BE2C (cell line): ENCODE measurements around the gene SDF4.

ENCODE experiments used
- DNase-seq: peaks from one replicate; pipeline ENCODE4 v3.0.0-alpha.2; 2020
- H3K27me3 ChIP-seq: fragments of 250-450 bp; sonication (Bioruptor Pico); 2 replicates; pipeline ENCODE4 v1.5.1; 2020; ENCODE audit warnings: mild to moderate bottlenecking
- H3K36me3 ChIP-seq: fragments of 250-450 bp; sonication (Bioruptor Pico); 2 replicates; pipeline ENCODE4 v1.5.1; 2020; ENCODE audit warnings: mild to moderate bottlenecking
- H3K4me1 ChIP-seq: fragments of 250-450 bp; sonication (Bioruptor Pico); 2 replicates; pipeline ENCODE4 v1.5.1; 2020
- H3K4me3 ChIP-seq: 2 replicates; pipeline ENCODE4 v1.5.1; 2011; ENCODE audit warnings: low read depth, low read length
- H3K9me3 ChIP-seq: fragments of 250-450 bp; sonication (Bioruptor Pico); 2 replicates; pipeline ENCODE4 v1.5.1; 2020
- TF ChIP-seq, protein P1 (sequence below): IDR thresholded peaks from 2 replicates; pipeline ENCODE4 v1.5.1; 2012; ENCODE audit warnings: mild to moderate bottlenecking, low read depth, low read length

SDF4 gene

GRCh38 chr1:1241588-1242219 is 9.9 kb upstream of the SDF4 start:
- H3K36me3 ChIP-seq = no peaks in the 10 kb centered on the region
- TF ChIP-seq, protein P1, sequence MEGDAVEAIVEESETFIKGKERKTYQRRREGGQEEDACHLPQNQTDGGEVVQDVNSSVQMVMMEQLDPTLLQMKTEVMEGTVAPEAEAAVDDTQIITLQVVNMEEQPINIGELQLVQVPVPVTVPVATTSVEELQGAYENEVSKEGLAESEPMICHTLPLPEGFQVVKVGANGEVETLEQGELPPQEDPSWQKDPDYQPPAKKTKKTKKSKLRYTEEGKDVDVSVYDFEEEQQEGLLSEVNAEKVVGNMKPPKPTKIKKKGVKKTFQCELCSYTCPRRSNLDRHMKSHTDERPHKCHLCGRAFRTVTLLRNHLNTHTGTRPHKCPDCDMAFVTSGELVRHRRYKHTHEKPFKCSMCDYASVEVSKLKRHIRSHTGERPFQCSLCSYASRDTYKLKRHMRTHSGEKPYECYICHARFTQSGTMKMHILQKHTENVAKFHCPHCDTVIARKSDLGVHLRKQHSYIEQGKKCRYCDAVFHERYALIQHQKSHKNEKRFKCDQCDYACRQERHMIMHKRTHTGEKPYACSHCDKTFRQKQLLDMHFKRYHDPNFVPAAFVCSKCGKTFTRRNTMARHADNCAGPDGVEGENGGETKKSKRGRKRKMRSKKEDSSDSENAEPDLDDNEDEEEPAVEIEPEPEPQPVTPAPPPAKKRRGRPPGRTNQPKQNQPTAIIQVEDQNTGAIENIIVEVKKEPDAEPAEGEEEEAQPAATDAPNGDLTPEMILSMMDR = no peak
- DNase-seq = no peak
- peaks cover 77% of the 10 kb centered on the region for H3K27me3 ChIP-seq
- H3K9me3 ChIP-seq = no peaks in the 10 kb centered on the region
- H3K4me3 ChIP-seq = no peak overlapping the region
- peaks cover 19% of the 10 kb centered on the region for H3K4me1 ChIP-seq

DNA sequence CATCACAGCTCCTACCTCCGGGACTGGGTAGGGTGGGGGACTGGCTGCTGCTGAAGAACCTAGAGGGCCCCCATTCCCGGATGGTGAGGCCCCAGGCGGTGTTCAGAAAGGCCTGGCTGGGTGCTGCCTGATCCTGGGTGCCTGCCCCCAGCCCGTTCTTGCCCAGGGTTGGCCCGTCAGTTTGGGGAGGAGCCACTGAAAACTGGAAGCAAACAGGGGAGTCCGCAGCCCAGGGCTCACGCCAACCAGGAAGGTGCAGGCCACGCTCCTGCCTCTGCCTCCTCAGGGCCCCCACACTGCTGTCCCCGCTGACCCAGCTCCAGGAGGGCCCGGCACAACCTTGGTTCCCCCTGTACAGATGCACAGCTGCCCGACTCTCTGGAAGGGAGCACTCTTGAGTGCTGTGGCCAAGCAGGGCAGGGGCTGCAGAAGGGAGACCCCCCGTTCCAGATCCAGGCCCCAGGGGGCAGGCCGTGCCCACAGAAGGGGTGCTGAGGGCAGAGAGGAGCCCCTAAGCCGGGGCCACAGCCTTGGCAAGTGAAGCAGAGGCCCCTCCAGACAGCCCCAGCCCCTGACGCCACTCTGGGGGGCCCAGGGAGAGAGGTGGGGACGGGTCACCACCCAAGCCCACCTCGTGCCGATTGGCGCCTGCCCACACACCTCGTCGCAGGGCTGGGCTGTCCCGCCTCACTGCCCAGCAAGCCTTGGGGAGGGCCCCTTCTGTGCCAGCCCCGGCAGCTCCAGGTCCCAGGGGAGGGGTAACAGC is 9.2 kb upstream of the SDF4 start:
- H3K4me1 ChIP-seq = peaks cover 19% of the 10 kb centered on the region
- TF ChIP-seq, protein P1 = no peak
- DNase-seq = no peak
- H3K36me3 ChIP-seq = no peaks in the 10 kb centered on the region
- H3K4me3 ChIP-seq = no peak overlapping the region
- no peaks in the 10 kb centered on the region for H3K9me3 ChIP-seq
- H3K27me3 ChIP-seq = peaks cover 70% of the 10 kb centered on the region

GRCh38 chr1:1240348-1240732 is 8.5 kb upstream of the SDF4 start:
- no peak overlapping the region for H3K4me3 ChIP-seq
- H3K36me3 ChIP-seq = no peaks in the 10 kb centered on the region; the same call in 1 of the 2 replicates
- H3K4me1 ChIP-seq = peaks cover 19% of the 10 kb centered on the region
- DNase-seq = no peak
- H3K9me3 ChIP-seq = no peaks in the 10 kb centered on the region
- TF ChIP-seq, protein P1 = no peak
- H3K27me3 ChIP-seq = peaks cover 63% of the 10 kb centered on the region

GRCh38 chr1:1239614-1240347 is 8.0 kb upstream of the SDF4 start:
- no peak for DNase-seq
- Histone ChIP-seq H3K4me3 (no peak overlapping the region), H3K36me3 (no peaks in the 10 kb centered on the region; the same call in 1 of the 2 replicates), H3K4me1 (peaks cover 19% of the 10 kb centered on the region), H3K9me3 (no peaks in the 10 kb centered on the region), H3K27me3 (peaks cover 62% of the 10 kb centered on the region)
- TF ChIP-seq, protein P1 = no peak

DNA sequence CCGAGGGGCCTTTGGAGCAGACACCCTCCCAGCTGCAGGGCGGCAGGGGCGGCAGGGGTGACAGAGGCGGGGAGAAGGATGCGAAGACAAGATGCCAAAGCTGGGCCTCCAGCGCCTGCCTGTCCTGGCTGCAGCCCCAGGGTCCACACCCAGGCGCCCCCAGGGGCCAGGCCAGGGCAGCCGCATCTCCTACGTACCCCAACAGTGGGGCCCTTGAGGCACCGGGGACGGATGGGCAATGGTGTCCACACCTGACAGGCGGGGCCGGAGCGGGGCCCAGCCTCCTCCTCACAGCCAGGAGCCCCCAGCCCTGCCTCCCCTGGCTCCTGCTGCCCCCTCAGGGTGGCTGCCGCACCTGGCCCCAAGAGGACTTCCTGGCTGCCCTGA is 7.4 kb upstream of the SDF4 start:
- H3K4me1 ChIP-seq = peaks cover 19% of the 10 kb centered on the region
- DNase-seq = no peak
- no peaks in the 10 kb centered on the region for H3K9me3 ChIP-seq
- H3K27me3 ChIP-seq = peaks cover 59% of the 10 kb centered on the region
- TF ChIP-seq, protein P1 = no peak
- no peaks in the 10 kb centered on the region; the same call in none of the 2 replicates for H3K36me3 ChIP-seq
- H3K4me3 ChIP-seq = no peak overlapping the region
